PFSK-1 (cell line): ENCODE measurements around the gene NCK2.

ENCODE experiments used
- FOXP2 ChIP-seq: optimal IDR thresholded peaks from 2 replicates; pipeline ENCODE3; 2011; ENCODE audit warnings: borderline replicate concordance, control low read depth, inconsistent platforms; ENCODE audit not compliant: insufficient read depth; ENCODE audit errors: extremely low read length, extremely low read depth
- POLR2AphosphoS5 ChIP-seq: IDR thresholded peaks from 2 replicates; pipeline ENCODE4 v1.6.1; 2012; ENCODE audit warnings: low read depth, mild to moderate bottlenecking, control low read depth, low read length, moderate library complexity
- REST ChIP-seq, 2 experiments: IDR thresholded peaks; 2 replicates each; pipeline versions ENCODE4 v1.6.1 to v1.8.0; 2011 to 2012; ENCODE audit warnings: low read depth in 2 of 2, low read length in 2 of 2, control low read depth in 1 of 2, inconsistent platforms in 1 of 2, mild to moderate bottlenecking in 1 of 2, moderate library complexity in 1 of 2; ENCODE audit not compliant: insufficient read depth in 1 of 2
- SIN3A ChIP-seq: IDR thresholded peaks from 2 replicates; pipeline ENCODE4 v1.6.1; 2012; ENCODE audit warnings: mild to moderate bottlenecking, low read length, moderate library complexity, borderline replicate concordance; ENCODE audit not compliant: insufficient read depth
- TAF1 ChIP-seq: IDR thresholded peaks from 2 replicates; pipeline ENCODE4 v1.6.1; 2012; ENCODE audit warnings: low read length, control low read depth, borderline replicate concordance; ENCODE audit not compliant: insufficient read depth

Gene NCK2

GRCh38 chr2:105761931-105762515 is 17.3 kb downstream of the NCK2 start:
- TF ChIP-seq TAF1, result no peak
- TF ChIP-seq REST (IDR thresholded peaks at IDR 0.05; ENCODE audit: insufficient read depth in 1 of 2, low read depth in 2 of 2, low read length in 2 of 2), result no peak
- no peak for TF ChIP-seq SIN3A
- TF ChIP-seq POLR2AphosphoS5, result no peak
- TF ChIP-seq FOXP2, result no peak

DNA sequence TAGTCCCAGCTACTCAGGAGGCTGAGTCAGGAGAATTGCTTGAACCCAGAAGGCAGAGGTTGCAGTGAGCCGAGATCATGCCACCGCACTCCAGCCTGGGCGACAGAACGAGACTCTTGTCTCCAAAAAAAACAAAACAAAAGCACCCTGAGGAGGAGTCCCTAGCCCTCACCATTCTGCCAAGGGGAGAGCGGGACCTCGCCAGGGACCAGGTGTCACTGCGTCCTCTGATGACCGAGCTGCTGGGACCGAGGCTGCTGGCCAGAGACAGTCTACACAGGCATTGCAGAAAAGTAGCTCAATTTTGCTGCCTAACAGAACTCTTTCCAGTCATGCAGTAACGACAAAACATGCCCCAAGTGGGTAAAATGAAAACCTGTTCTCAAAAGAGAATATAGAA is 18.4 kb downstream of the NCK2 start:
- TF ChIP-seq REST (IDR thresholded peaks at IDR 0.05; ENCODE audit: insufficient read depth in 1 of 2, low read depth in 2 of 2, low read length in 2 of 2) (no peak), POLR2AphosphoS5 (no peak), TAF1 (no peak), FOXP2 (no peak), SIN3A (no peak)

- TF ChIP-seq TAF1 (no peak), SIN3A (no peak), POLR2AphosphoS5 (no peak), REST (IDR thresholded peaks at IDR 0.05; ENCODE audit: insufficient read depth in 1 of 2, low read depth in 2 of 2, low read length in 2 of 2) (no peak), FOXP2 (no peak)
These were observed 19.3 kb downstream of the NCK2 start for GRCh38 chr2:105764059-105764458.

DNA sequence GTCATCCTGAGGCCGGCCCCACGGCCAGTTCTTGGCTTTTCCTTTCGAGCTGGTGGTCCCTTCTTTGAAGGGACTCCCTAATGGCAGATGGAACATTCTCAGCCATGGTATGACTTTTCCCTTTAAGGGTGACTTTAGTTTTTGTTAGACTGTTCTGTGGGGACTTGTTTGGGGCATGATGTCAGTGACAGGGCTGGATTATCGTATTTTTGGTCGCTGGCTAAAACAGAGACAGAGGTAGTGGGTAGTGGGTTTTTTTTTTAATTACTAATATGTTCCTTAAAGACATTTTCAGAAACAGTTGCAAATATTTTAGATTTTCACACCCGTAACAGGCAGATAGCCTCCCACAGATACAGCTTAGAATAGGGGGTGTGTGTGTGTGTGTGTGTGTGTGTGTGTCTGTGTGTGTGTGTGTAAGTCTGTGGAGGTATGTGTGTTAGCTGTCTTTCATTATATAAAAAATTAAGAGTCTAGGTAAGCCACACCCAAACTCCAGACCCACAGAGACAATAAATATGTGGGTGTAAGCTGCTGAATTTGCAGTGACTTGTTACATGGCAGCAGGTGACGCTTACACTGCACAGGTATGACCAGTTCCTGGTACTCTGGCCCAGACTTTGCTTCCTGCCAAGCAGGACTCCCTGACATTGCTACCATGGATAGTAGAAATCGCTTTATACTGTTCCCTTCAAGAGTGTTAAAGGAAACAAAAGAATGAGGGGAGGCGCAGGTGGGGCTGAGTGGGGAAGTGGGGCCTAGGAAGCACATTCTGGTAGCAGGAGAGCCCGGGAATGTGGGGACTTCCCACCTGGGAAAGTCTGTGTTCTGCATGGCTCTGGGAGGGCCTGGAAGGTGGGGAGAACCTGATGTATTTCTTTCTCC is 20.9 kb downstream of the NCK2 start:
- TF ChIP-seq FOXP2, result no peak
- no peak for TF ChIP-seq POLR2AphosphoS5
- TF ChIP-seq TAF1, result no peak

DNA sequence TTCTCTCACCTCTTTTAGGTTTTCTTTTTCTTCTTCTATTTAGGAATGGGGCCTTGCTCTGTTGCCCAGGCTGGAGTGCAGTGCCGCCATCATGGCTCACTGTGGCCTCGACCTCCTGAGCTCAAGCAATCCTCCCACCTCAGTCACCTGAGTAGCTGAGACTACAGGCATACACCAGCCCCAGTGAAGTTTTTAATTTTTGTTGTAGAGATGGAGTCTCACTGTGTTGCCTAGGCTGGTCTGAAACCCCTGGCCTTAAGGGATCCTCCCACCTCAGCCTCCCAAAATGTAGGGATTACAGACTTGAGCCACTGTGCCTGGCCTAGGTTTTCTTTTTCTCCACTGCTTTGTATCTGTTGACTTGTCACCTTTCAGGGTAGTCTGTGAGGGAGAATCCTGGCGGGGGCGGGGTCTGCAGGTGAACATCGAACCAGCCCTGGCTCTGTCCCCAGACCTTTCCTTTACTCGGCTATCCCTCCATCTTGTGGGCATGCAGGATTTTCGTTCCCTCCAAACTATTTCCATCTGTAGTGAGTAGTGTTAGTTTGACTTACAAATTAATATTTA is 21.7 kb downstream of the NCK2 start:
- no peak for TF ChIP-seq REST (IDR thresholded peaks at IDR 0.05; ENCODE audit: insufficient read depth in 1 of 2, low read depth in 2 of 2, low read length in 2 of 2)
